NT2/D1 (cell line): ENCODE results near the gene SCNN1B.

Source experiments
- SUZ12 ChIP-seq: IDR thresholded peaks from 2 replicates; pipeline ENCODE4 v1.6.1; 2011; ENCODE audit not compliant: insufficient read length, insufficient read depth; ENCODE audit errors: extremely low read depth
- ZNF274 ChIP-seq: IDR thresholded peaks from 2 replicates; pipeline ENCODE4 v1.6.1; 2011; ENCODE audit warnings: mild to moderate bottlenecking, low read depth, low read length

DNA sequence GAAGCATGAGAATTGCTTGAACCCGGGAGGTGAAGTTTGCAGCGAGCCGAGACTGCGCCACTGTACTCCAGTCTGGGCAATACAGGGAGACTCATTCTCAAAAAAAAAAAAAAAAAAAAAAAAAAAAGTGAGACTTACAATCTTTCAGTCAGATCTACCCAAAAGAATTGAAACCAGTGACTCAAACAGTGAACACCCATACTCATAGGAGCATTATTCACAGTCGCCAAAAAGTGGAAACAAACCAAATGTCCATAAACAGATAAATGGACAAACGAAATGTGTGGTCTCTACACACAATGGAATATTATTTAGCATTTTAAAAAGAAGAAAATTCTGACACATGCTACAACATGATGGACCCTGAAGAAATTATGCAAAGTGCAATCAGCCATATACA lies 9.1 kb upstream of the SCNN1B start:
- TF ChIP-seq SUZ12, result no peak
- no peak for TF ChIP-seq ZNF274
